Mammary epithelial cell (primary cell): ENCODE data around the gene FAM3D.

Source experiments
- CTCF ChIP-seq, 2 donors: IDR thresholded peaks in 1 of 2; conservative IDR thresholded peaks in 1 of 2; 2 replicates each; pipeline ENCODE4 v1.5.1; 2011 to 2012; ENCODE audit warnings: inconsistent platforms in 2 of 2, low read length in 2 of 2, mild to moderate bottlenecking in 2 of 2, control low read depth in 1 of 2, low read depth in 1 of 2; ENCODE audit not compliant: insufficient read depth in 1 of 2; ENCODE audit errors: extremely low read depth in 1 of 2
- EZH2 ChIP-seq: IDR thresholded peaks from 2 replicates; pipeline ENCODE4 v1.6.1; 2012; ENCODE audit warnings: low read length, inconsistent platforms, borderline replicate concordance

DNA sequence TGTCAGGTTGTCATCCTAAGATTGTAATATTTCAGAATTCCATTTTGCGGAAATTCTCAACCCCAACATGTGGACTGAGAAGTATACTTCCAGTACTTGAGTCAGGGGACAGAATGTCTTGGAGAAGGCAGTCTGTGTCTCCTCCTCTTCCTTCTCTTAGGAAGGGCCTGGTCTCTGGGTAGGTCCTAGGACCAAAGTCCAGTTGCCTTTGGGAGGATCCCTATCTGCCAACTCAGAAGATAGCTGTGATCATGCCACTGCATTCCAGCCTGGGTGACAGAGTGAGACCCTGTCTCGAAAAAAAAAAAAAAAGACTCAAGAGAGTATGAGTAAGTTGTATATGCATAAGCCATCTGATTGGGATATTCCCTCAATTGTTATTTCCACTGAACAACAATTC, 23.9 kb upstream of the FAM3D start:
- no peak for TF ChIP-seq CTCF (conservative IDR thresholded peaks at IDR 0.05 in 1 of 2, IDR thresholded peaks at IDR 0.05 in 1 of 2; ENCODE audit: extremely low read depth in 1 of 2, insufficient read depth in 1 of 2, low read depth in 1 of 2, low read length in 2 of 2)
- TF ChIP-seq EZH2, result no peak
